ENCODE measurements around the gene MAP1LC3B2.
"Not testable (repeated sequence)": the region's sequence is repeated elsewhere in the genome, so short reads cannot be mapped to it uniquely, and the experiment has no call there.

The MAP1LC3B2 gene

GRCh38 chr12:116561181-116561821, 2.1 kb downstream of the MAP1LC3B2 start:
- DNase-seq, result no peak

- no peak for DNase-seq
Measured at GRCh38 chr12:116562090-116562489, 2.9 kb downstream of the MAP1LC3B2 start.

- no peak for DNase-seq
Measured at GRCh38 chr12:116563262-116563661, 4.1 kb downstream of the MAP1LC3B2 start.

GRCh38 chr12:116564080-116564479, 4.9 kb downstream of the MAP1LC3B2 start:
- DNase-seq, result no peak

DNA sequence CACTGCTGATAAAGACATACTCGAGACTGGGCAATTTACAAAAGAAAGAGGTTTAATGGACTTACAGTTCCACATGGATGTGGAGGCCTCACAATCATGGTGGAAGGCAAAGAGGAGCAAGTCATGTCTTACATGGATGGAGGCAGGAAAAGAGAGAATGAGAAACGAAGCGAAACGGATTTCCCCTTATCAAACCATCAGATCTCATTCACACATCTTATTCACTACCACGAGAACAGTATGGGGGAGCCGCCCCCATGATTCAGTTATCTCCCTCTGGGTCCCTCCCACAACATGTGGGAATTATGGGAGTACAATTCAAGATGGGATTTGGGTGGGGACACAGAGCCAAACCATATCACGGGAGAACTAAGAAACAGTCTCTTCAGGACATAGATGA, 6.0 kb downstream of the MAP1LC3B2 start:
- not testable (repeated sequence) for DNase-seq

GRCh38 chr12:116565963-116566362, 6.8 kb downstream of the MAP1LC3B2 start:
- no peak for DNase-seq

- no peak for DNase-seq
Measured at GRCh38 chr12:116568203-116568602, 9.0 kb downstream of the MAP1LC3B2 start.

GRCh38 chr12:116571089-116571488, 11.9 kb downstream of the MAP1LC3B2 start:
- no peak for DNase-seq

DNA sequence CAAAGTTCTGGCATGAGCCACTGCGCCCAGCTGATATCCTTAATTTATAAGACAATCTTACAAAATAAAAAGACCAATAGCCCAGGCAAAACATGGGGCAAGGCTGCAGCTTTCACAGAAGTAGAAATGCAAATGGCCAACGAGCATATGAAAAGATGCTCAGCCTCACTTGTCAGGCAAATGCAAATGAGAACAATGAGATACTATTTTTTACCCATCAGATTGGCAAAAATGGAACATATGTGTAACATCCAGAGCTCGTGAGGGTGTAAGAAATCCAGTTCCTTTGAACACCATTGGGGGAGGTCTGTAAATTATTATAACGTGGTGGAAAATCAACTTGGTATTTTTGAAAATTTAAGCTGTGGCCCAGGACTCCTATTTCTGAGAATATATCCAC, 14.6 kb downstream of the MAP1LC3B2 start:
- no peak for DNase-seq

DNA sequence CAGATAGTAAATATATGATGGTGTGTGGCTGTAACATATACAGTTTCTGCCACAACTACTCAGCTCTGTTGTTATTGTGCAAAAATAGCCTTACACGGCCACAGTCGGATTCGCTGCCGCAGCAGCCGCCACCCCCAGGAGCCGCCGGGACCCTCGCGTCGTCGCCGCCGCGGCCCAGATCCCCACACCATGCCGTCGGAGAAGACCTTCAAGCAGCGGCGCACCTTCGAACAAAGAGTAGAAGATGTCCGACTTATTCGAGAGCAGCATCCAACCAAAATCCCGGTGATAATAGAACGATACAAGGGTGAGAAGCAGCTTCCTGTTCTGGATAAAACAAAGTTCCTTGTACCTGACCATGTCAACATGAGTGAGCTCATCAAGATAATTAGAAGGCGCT, 16.6 kb downstream of the MAP1LC3B2 start:
- DNase-seq, result not testable (repeated sequence)

DNA sequence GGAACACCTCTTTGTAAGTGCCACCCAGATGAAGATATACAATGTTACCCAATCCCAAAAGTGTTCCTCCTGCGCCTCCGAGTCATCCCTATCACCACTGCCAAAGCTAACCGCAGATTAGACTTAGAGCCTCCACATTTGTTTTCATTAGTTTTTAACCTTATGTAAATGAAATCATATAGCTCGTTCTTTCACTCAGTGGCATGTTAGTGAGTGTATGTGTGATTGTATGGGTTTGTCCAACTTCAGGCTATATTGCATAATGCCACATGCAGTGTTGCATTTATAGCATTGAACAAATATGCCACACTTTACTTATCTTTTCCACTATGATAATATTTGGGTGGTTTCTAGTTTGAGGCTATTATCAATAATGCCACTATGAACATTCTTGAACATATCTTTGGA, 18.0 kb downstream of the MAP1LC3B2 start:
- no peak for DNase-seq

- DNase-seq, result no peak
Measured at GRCh38 chr12:116578051-116578450, 18.9 kb downstream of the MAP1LC3B2 start.

- no peak for DNase-seq
Measured at GRCh38 chr12:116582610-116583009, 23.4 kb downstream of the MAP1LC3B2 start.

DNA sequence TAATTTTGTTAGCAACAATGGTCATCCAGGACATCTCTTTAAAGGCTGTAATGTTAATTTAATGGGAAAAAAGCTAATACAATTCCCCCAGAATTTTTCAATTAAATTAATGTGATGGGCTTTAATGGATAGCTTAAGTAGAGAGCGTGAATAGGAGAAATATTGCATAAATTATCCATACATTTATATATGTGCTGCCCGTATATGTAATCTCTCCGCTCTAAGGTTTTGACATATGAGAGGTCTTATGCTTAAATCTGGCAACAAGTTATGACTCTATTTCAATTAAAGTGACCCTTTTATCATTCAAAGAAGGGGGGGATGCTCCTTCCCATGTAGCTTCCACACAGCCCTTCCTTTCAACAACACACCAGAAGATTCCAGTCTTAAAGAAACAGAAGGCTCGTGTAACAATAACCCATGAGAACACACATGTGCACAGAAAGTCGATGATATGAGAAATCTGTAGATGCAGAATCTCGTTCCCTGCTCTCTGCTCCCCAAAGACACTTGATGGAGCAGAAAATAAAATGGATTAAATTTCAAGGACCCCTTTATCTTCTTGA, 24.0 kb downstream of the MAP1LC3B2 start:
- no peak for DNase-seq

- DNase-seq, result no peak
Measured at GRCh38 chr12:116587270-116587669, 28.1 kb downstream of the MAP1LC3B2 start.

- DNase-seq, result no peak
Measured at GRCh38 chr12:116588390-116589028, 29.3 kb downstream of the MAP1LC3B2 start.

DNA sequence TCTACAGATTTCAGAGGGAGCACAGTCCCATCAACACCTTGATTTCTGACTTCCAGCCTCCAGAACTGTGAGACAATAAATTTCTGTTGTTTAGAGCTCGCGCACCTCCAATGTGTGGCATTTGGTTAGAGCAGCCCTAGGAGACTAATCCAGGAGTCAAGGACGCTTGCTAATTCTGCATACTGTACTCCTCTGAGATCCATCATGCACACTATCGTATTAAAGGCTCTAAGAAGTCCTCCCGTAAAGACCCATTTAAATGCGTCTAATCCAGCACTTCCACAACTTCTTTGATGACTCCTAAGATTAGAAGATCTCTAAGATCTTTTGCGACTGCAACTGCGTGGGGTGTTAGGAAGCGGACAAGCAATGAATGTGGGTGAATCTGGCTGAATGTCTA, 30.4 kb downstream of the MAP1LC3B2 start:
- no peak for DNase-seq

DNA sequence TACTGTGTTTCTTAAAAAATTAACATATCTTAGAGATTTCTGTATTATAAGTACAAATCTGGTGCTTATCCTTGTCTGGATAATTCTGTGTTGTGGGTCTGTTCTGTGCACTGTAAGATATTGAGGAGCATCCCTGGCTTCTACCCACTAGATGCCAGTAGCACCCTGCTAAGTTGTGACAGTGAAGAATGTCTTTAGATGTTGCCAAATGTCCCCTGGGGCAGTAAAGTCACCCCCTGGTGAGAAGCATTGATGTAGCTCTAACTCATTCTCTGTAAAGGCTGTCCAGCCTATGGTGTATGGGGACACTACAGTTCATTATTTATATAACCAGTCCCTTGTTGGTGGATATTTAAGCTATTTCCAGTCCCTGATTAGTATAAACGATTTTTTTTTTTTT, 31.4 kb downstream of the MAP1LC3B2 start:
- DNase-seq, result no peak

DNA sequence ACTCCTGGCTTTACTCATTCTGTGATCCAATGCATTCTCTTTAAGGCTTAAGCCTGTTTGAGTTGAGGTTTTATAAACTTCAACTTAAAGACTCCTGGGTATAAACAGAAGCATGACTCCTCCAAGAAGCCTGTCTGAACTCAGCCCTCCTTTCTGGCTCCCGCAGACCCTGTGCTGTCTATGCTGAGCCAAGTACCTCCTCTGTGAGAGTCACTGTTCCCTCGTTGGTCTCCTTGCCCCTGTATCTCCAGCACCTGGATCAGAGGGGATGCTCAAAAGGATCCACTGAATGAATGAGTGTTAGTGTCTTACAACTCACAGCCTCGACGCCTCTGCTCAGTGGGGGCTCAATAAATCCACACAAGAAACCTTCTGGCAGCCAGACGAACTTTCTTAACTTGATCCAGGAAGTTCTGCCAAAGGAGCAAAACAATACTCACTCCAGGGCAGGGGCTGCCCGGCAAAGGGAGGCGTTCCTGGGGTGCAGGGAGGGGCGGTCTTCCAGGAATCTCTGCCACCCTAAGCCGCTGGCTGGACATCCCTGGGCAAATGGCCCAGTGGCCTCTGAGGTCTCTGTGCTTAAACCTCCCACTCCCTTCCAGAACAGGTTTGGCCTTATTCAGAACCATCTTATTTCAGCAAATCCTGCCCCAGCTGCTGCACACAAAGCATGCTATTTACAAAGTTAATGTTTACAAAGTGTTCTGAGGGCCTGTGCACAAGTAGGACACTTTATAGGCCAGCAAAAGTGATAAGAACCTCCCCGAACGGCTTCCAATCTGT, 32.9 kb downstream of the MAP1LC3B2 start:
- DNase-seq, result no peak

- no peak for DNase-seq
Measured at GRCh38 chr12:116592731-116593130, 33.5 kb downstream of the MAP1LC3B2 start.

GRCh38 chr12:116594325-116595038, 35.3 kb downstream of the MAP1LC3B2 start:
- peak; percentile 38 for DNase-seq

DNA sequence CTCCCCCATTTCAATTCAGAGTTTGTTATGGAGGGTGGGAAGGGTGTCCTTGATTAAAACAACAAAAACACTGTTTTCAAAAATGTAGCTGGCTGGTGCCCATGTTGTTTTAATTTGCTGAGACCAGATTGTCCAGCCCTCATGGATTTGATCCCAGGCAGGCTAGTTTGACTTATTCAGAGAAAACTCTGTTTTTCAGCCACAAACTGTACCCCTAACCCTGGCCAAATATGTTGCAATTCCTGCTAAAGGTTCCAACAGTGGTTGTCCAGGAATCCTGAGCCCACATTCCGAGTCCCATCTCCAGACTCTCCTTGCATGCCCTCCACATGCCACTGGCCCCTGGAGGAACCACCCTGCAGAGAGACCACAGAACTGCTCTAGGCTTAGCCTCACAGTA, 36.0 kb downstream of the MAP1LC3B2 start:
- DNase-seq, result no peak

DNA sequence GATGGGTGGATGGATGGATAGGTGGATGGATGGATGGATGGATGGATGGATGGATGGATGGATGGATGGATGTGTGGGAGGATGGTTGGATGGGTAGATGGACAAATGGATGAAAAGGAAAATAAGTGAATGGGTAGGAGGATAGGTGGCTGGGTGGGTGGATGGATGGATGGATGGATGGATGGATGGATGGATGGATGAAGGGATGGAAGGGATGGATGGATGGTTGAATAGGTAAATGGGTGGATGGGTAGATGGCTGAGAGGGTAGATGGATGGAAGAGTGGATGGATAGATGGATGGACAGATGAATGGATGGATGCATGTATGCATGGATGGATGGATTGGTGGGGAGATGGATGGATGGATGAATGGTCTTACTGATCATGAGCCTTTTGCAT, 36.5 kb downstream of the MAP1LC3B2 start:
- DNase-seq, result no peak

Measured in activated CD4-positive, alpha-beta T cell treated with anti-CD3 and anti-CD28 coated beads for 48 hours (primary cell).